ENCODE results near the gene ZNF30.
"Not testable (repeated sequence)": the region's sequence is repeated elsewhere in the genome, so short reads cannot be mapped to it uniquely, and the experiment has no call there.

The ZNF30 gene

GRCh38 chr19:34926685-34927375 lies at the start of gene ZNF30:
ZNF30 (plus strand) TSS chr19:34926903; CDS start chr19:34929948, 3,045 bp downstream.
- in situ Hi-C loops (cut with MboI; ENCODE audit: low sequenced_read_pairs): no loop called here

GRCh38 chr19:34879563-34879962 lies 47.1 kb upstream of the ZNF30 start:
- in situ Hi-C loops (cut with MboI; ENCODE audit: low sequenced_read_pairs): no loop called here

GRCh38 chr19:34880034-34880433 lies 46.7 kb upstream of the ZNF30 start:
- in situ Hi-C loops (cut with MboI; ENCODE audit: low sequenced_read_pairs): no loop called here

- in situ Hi-C loops (cut with MboI; ENCODE audit: low sequenced_read_pairs): no loop called here
These were observed 44.7 kb upstream of the ZNF30 start for GRCh38 chr19:34881982-34882381.

GRCh38 chr19:34888091-34888490 lies 38.6 kb upstream of the ZNF30 start:
- in situ Hi-C loops (cut with MboI; ENCODE audit: low sequenced_read_pairs): no loop called here

- in situ Hi-C loops (cut with MboI; ENCODE audit: low sequenced_read_pairs): no loop called here
These were observed 26.5 kb upstream of the ZNF30 start for GRCh38 chr19:34900245-34900644.

- in situ Hi-C loops (cut with MboI; ENCODE audit: low sequenced_read_pairs): no loop called here
These were observed 21.8 kb upstream of the ZNF30 start for GRCh38 chr19:34904664-34905527.

- in situ Hi-C loops (cut with MboI; ENCODE audit: low sequenced_read_pairs): no loop called here
These were observed 15.9 kb upstream of the ZNF30 start for GRCh38 chr19:34910770-34911169.

- in situ Hi-C loops (cut with MboI; ENCODE audit: low sequenced_read_pairs): not testable (repeated sequence)
These were observed 9.6 kb upstream of the ZNF30 start for GRCh38 chr19:34917144-34917543.

GRCh38 chr19:34918190-34918589 lies 8.5 kb upstream of the ZNF30 start:
- in situ Hi-C loops (cut with MboI; ENCODE audit: low sequenced_read_pairs): no loop called here

GRCh38 chr19:34920090-34920786 lies 6.5 kb upstream of the ZNF30 start:
- in situ Hi-C loops (cut with MboI; ENCODE audit: low sequenced_read_pairs): not testable (repeated sequence)

GRCh38 chr19:34925278-34925855 lies 1.3 kb upstream of the ZNF30 start:
- in situ Hi-C loops (cut with MboI; ENCODE audit: low sequenced_read_pairs): no loop called here

- in situ Hi-C loops (cut with MboI; ENCODE audit: low sequenced_read_pairs): no loop called here
These were observed 380 bp upstream of the ZNF30 start for GRCh38 chr19:34926361-34926684.

GRCh38 chr19:34932494-34932893 lies 5.8 kb downstream of the ZNF30 start:
- in situ Hi-C loops (cut with MboI; ENCODE audit: low sequenced_read_pairs): no loop called here

- in situ Hi-C loops (cut with MboI; ENCODE audit: low sequenced_read_pairs): no loop called here
These were observed 9.5 kb downstream of the ZNF30 start for GRCh38 chr19:34936184-34936583.

- in situ Hi-C loops (cut with MboI; ENCODE audit: low sequenced_read_pairs): no loop called here
These were observed 12.2 kb downstream of the ZNF30 start for GRCh38 chr19:34938886-34939285.

GRCh38 chr19:34943861-34944573 lies 17.3 kb downstream of the ZNF30 start:
- in situ Hi-C loops (cut with MboI; ENCODE audit: low sequenced_read_pairs): no loop called here

GRCh38 chr19:34953092-34953491 lies 26.4 kb downstream of the ZNF30 start:
- in situ Hi-C loops (cut with MboI; ENCODE audit: low sequenced_read_pairs): no loop called here

- in situ Hi-C loops (cut with MboI; ENCODE audit: low sequenced_read_pairs): no loop called here
These were observed 31.4 kb downstream of the ZNF30 start for GRCh38 chr19:34957830-34958751.

- in situ Hi-C loops (cut with MboI; ENCODE audit: low sequenced_read_pairs): no loop called here
These were observed 32.3 kb downstream of the ZNF30 start for GRCh38 chr19:34959021-34959420.

All from hTERT RPE-1 (cell line).